ENCODE measurements around the gene TNS1.

The TNS1 gene

DNA sequence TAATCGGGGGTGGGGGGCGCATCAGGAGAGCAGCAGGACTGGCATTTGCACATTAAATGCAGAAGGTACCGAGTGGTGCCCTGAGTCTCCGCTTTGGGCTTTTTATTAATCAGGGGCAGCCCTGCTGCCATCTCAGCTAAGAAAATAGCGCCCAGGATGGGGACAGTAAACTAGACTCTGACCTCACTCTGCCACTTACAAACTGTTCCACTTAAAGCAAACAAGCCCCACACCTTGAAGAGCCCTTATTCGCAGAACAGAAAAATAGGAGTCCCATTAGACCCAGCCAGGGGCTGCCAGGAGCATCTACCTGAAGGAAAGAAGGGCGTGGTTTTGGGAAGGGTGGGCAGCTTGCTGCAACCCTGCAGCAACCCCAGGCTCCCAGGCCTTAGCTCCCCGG lies 165.3 kb downstream of the TNS1 start:
- DNase-seq (ENCODE audit: low read depth in 2 of 2, low spot score in 1 of 2), result no peak

DNA sequence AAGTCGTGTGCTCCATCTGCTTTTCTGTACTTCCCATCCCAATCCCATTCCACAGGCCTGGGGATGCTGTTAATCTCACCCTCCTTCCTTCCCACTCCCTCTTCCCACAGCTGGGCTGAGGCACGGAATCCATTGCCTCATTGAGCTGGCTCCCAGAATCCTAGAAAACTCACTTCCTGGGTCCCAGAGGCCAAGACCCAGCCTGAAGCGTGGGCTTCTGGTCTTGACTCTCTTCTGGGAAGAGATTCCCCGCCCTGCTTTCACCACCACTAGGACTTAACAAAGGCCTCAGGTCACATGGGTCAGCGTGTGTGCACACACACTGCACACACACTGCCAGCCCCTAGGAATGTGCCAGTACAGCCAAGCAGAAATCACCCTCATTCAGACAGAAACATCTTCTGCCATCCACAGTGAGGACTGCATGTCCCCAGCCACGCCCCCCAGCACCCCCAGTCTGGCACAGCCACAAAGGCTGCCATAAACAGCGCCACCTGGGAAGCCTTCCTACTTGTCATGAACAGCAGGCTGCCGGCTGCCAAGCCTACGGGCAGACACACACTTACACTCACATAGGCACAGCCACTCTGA lies 165.8 kb downstream of the TNS1 start:
- DNase-seq (ENCODE audit: low read depth in 2 of 2, low spot score in 1 of 2), result no peak

- DNase-seq (ENCODE audit: low read depth in 2 of 2, low spot score in 1 of 2), result no peak
Observed at GRCh38 chr2:217835931-217836891, 166.6 kb downstream of the TNS1 start.

- DNase-seq (ENCODE audit: low read depth in 2 of 2, low spot score in 1 of 2), result no peak
Observed at GRCh38 chr2:217834744-217835513, 167.9 kb downstream of the TNS1 start.

DNA sequence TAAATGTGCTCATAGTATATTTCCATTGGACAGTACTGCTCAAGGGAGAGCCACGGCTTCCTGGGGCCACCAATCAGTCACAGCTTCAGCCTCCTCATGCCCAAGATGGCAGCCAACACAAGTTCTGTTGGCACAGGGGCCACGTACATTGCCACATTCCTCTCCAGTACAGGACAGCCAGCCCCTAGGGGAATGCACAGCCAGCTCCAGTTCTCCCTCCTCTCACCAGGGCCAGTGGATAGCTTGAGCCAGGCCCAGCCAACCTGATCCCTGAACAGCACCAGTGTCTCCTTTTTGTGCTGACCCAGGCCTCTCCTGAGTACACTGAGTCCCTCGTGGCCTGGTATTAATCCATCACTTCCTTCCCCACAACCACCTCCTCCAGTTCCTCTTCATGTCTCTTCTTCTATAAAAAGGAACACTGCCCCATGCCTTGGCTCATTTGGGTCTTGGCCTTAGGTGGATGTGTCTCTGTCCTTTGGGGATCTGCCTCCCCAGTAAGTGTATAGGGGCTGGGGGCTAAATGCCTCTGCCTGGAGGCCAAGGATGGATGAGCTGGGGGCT lies 168.7 kb downstream of the TNS1 start:
- DNase-seq (ENCODE audit: low read depth in 2 of 2, low spot score in 1 of 2), result no peak

GRCh38 chr2:217833439-217833838 lies 169.4 kb downstream of the TNS1 start:
- no peak for DNase-seq (ENCODE audit: low read depth in 2 of 2, low spot score in 1 of 2)

DNA sequence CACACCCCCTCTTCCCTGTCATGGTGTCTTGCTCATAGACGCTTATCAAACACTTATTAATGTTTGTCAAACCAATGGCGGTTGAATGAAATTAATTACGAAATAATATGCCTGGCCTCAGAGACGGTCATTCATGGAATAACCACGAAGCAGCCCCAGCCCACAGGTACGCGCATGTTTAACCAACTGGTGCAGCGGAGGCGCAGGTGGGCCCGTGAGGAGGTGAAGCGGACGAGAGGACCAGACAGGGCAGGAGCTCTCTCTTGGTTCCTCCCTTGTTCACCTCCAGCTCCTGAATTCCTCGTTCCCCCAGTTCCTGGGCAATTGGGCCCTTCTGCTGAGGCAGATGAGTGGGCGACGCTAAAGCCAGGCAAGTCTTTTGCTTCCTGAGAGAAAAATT lies 169.8 kb downstream of the TNS1 start:
- DNase-seq (ENCODE audit: low read depth in 2 of 2, low spot score in 1 of 2), result no peak

- no peak for DNase-seq (ENCODE audit: low read depth in 2 of 2, low spot score in 1 of 2)
Observed at GRCh38 chr2:217832115-217832514, 170.7 kb downstream of the TNS1 start.

- DNase-seq (ENCODE audit: low read depth in 2 of 2, low spot score in 1 of 2), result no peak
Observed at GRCh38 chr2:217831306-217831705, 171.5 kb downstream of the TNS1 start.

- no peak for DNase-seq (ENCODE audit: low read depth in 2 of 2, low spot score in 1 of 2)
Observed at GRCh38 chr2:217830807-217831206, 172.0 kb downstream of the TNS1 start.

GRCh38 chr2:217830061-217830460 lies 172.7 kb downstream of the TNS1 start:
- no peak for DNase-seq (ENCODE audit: low read depth in 2 of 2, low spot score in 1 of 2)

DNA sequence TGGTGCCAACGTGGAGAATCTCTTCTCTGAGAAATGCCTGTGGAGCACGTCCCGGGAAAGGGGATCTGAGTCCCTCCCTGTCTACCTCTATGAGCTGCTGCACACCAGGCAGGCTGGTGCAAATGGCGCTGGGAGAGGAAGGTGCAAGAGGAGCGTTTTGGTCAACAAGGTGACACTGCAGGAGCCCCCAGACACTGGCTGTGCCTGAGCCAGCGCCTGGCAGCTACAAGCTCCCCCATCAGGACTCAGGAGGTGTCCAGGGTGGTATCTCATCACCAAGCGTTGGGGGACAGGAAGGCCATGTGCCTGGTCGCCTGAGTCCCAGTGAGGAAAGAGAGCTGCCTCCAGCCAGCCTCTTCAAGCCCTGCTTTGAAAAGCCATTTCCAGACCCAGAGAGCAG lies 173.4 kb downstream of the TNS1 start:
- no peak for DNase-seq (ENCODE audit: low read depth in 2 of 2, low spot score in 1 of 2)

DNA sequence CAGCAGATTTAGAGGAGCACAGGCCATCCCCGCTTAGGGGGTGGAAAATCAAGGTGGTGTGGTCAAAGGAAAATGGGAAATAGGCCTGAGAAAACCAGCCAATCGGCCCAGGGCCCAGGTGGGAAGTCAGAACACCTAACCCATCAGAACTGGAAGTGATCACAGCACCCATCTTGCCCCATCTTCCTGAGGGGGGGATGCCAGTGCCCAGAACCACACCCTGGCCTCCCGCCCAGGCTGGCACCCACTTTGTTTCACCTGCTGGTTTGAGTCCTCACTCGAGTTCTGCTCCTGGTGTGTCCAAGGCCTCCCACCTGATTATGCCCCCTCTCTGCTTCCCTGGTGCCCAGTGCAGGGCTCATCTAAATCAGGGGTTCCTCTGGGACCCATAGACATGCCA lies 174.5 kb downstream of the TNS1 start:
- no peak for DNase-seq (ENCODE audit: low read depth in 2 of 2, low spot score in 1 of 2)

DNA sequence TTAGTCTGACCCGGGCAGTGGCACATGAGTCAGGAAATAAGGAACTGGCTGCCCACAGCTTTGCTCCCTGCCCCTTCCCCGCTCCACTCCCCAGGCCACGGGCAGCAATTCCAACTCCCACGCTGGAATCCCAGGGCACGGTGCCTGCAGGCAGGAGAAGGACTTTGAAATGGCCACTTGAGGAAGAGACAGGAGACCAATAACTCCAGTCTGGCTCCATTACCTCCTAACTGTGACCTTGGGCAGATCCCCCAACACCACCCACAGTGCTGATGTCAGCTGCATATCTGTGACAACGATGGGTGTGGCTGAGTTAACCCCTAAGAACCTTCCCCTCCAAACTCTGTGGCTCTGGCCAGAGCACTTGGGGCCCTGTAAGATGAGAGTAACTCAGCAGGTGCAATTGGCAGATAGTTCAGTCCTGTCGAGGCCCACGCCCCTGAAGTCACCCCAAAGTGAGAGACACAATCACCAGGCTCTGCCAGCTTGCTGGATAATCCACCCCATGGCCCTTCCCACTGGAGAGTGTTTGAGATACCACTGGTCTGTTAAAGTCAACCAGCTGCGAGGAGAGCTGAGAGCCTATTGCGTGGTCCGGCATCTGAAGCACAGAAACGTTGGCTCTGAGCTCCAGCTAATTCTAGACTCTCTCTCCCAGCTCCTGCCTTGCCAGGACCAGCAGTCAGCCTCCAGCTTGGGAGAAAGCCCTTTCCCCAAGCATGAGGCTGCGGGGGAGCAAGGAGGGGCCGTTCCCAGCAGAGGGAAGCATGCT lies 175.2 kb downstream of the TNS1 start:
- no peak for DNase-seq (ENCODE audit: low read depth in 2 of 2, low spot score in 1 of 2)

- DNase-seq (ENCODE audit: low read depth in 2 of 2, low spot score in 1 of 2), result no peak
Observed at GRCh38 chr2:217826991-217827390, 175.8 kb downstream of the TNS1 start.

DNA sequence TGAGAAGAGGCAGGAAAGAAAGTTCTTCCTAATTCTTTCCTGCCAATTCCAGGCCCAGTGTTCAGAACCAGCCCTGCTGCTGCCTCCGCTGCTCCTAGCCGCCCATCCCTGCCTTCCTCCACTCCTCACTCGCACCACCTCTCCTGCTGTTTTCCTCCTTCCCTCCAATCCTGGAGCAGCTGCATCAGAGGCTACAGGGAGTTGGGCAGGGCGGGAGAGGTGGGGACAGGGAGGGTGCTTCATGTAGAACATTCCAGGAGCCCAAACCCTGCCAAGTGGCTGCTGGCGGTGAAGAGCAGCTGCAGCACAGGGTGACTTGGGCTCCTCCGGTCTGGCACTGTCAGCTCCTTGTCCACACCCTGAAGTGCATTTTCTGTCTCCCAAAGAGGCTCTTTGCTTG lies 176.3 kb downstream of the TNS1 start:
- DNase-seq (ENCODE audit: low read depth in 2 of 2, low spot score in 1 of 2), result no peak

DNA sequence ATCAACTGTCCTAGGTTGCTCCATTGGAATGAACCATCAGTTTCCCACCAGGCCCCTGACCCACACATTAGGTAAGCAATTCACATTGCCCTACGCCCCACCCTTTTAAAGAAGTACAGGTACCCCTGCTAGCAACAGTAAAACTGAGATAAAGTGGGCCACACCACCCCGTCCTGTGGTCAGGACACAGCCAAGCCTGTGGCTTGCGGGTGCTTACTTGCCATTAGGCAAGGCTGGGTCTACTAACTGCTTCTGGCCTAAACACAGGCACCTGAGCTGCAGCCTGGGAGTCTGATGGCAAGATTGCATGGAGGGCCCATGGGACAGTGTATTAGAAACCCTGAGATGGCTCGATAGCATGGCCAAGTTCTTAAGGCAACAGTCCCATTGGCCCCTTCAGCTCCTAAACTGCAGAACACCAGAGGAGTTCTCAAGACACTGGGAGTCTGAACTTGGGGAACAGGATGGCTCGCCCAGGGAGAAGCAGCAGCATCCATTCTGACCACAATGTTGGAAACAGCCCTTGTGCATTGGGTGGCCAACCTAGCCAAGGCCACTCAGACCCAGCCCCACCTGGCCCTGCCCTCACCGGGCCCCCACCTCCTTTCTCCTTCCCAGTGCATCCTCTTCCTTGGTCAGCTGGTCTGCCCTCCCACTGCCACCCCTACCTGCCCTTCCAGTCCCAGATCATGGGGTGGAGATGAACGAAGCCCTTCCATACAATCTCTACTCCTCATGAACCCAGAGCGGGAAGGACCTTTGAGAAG lies 177.1 kb downstream of the TNS1 start:
- DNase-seq (ENCODE audit: low read depth in 2 of 2, low spot score in 1 of 2), result no peak

GRCh38 chr2:217824223-217824622 lies 178.6 kb downstream of the TNS1 start:
- DNase-seq (ENCODE audit: low read depth in 2 of 2, low spot score in 1 of 2), result no peak

GRCh38 chr2:217823626-217824025 lies 179.2 kb downstream of the TNS1 start:
- DNase-seq (ENCODE audit: low read depth in 2 of 2, low spot score in 1 of 2), result no peak
